GM18499 (cell line): ENCODE data around the gene IER2.
"Not testable (repeated sequence)": the region's sequence is repeated elsewhere in the genome, so short reads cannot be mapped to it uniquely, and the experiment has no call there.

ENCODE experiments used
- ATAC-seq: cut with Tn5 transposase; IDR thresholded peaks from one replicate; pipeline ENCODE4 v1.9.1; 2021; ENCODE audit warnings: moderate number of reproducible peaks; ENCODE audit not compliant: insufficient read depth, unreplicated experiment

IER2 gene

DNA sequence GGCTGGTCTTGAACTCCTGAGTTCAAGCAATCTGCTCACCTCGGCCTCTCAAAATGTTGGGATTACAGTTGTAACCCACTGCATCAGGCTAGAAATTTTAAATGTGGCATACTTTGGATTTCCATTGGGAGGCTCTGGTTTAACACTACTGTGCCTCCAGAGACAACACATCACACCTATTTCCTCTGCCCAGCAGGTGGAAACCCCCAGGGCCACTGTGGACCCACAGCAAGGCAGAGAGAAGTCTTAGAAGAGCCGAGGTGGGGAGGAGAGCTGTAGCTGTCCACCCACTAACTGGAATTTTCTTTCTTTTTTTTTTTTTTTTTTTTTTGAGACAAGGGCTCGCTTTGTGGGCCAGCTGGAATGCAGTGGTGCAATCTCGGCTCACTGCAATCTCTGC lies 39.4 kb downstream of the IER2 start:
- no peak for ATAC-seq

DNA sequence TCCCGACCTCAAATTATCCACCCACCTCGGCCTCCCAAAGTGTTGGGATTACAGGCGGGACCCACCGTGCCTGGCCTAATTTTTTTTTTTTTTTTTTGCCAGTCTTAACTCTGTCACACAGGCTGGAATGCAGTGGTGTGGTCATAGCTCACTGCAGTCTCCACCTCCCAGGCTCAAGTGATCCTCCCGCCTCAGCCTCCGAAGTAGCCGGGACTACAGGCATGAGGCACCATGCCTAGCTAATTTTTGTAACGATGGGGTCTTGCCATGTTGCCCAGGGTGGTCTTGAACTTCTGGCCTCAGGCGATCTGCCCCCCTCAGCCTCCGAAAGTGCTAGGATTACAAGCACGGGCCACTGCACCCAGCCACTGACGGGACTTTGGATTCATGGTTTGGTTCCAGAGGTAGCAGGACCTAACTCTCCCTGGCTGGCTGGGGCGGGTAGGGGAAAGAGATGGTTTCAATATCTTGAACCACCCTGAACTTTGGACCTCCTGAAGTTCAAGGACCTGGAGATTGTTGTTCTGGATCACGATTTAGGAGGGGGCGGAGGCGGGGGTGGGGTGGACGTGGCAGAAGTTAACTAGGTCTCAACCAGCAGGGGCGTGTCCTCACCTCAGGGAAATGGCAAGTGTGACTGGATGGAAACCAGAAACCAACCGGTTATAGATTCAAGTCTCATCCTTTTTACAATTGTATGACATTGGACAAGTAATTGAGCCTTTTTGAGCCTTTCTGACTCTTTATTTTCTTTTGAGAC lies 40.8 kb downstream of the IER2 start:
- ATAC-seq = no peak

DNA sequence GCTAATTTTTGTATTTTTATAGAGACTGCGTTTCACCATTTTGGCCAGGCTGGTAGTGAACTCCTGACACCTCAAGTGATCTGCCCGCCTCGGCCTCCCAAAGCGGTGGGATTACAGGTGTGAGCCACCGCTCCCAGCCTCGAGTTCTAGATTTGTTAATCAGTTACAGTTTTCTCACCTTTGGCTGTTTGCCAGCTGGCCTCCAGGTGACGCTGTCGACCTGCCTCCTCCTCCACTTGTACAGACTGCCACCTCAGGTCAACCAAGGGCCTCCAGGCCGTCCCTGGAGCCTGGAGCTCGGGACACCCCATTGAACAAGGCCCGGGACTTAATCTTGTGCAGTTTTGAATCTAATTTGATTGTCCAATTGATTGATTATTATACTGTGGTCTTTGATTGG lies 45.5 kb downstream of the IER2 start:
- no peak for ATAC-seq

DNA sequence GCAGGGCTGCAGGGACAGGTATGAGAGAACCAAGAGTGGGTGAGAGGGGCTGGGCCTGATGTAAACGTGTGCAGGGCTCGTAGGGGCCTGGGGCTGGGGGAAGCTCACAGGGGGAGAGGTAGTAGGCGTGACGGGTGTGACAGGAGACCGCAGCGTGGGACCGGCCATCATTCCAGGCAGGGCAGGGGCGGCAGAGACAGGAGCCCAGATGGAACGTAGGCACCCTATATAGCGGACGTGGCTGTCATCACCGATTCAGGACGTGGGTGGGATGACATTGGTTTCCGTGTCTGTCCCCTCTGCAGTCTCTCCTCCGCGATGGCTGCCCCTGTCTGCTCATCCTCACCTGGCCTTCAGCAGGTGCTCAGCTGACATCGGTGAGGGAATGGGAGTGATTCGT lies 48.4 kb downstream of the IER2 start:
- no peak for ATAC-seq

DNA sequence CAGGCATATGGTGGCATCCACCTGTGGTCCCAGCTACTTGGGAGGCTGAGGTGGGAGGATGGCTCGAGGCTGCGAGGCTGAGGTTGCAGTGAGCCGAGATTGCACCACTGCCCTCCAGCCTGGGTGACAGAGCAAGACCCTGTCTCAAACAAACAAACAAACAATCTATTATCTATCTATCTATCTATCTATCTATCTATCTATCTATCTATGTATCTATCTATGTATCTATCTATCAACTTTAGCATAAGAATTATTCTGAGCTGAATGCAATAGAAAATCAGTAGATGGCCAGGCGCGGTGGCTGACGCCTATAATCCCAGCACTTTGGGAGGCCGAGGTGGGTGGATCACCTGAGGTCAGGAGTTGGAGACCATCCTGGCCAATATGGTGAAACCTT lies 51.9 kb downstream of the IER2 start:
- ATAC-seq = not testable (repeated sequence)
